GM18951 (cell line): Measurements from ENCODE around the gene PALMD.

ENCODE experiments used
- POLR2A ChIP-seq: IDR thresholded peaks from 4 replicates; pipeline ENCODE4 v1.6.1; 2011; ENCODE audit warnings: mild to moderate bottlenecking; ENCODE audit not compliant: insufficient read length, insufficient read depth; ENCODE audit errors: extremely low read depth
- in situ Hi-C: fragments of 300-500 bp; cut with MboI; formaldehyde crosslinking; loops from one replicate; pipeline ENCODE4 v1.12.0; 2022; ENCODE audit warnings: low sequenced_read_pairs, mixed read lengths, inconsistent platforms; ENCODE audit not compliant: unreplicated experiment

The PALMD gene

DNA sequence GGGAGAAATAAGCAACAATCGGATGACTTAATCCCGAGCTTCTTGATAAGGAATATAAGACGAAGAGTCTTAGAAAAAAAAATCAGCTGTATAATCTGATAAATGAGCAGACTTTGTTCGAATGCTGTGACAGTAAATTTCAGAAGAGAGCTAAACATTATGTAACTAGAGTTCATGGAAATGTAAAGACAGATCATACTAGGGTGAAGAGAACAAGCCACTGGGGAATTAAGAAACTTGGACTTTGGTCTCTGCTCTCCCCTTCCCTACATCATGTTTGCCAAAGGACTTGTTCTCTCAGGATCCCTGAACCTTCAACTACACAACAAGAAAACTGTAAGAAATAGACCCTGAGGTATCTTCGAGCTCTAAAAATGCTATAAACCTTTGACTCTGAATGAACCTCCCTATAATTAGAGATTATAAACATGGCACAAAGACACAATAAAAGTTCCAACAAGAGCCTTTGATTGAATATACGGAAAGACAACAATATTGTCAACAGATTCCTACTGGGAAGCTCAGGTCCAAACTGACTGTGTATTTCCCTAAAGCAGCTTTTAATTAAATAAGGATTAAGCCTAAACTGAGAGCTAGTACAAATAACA, 93.0 kb downstream of the PALMD start:
- in situ Hi-C loops, result no loop called here
- no peak for TF ChIP-seq POLR2A

DNA sequence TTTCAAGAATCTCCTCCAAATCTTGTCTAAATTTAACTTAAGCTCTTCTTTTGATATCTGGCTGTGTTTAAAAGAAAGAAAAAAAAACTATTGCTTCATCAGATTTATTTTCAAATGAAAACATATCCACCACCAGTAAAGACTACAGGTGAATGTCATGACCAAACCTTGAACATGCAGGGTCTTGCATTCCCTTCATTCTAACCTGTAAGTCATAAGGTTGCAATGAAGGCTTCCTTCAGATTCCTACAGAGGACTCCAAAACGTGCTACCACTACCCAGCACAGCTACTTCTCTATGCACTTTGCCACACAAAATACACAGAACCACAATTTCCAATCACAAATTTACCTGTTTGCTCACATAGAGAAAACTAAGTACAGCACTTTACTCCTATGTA, 94.2 kb downstream of the PALMD start:
- in situ Hi-C loops, result no loop called here
- TF ChIP-seq POLR2A, result no peak
